NCI-H1105 treated with DMSO at 0.1 percent for 48 hours (cell line): ENCODE results near the gene IGFBP6.
A peak's percentile ranks its signal among the peaks of the same experiment; 100 is the strongest.

ENCODE experiments used
- DNase-seq: peaks from one replicate; lab custom pipeline; 2025; lab: John Stamatoyannopoulos, UW

IGFBP6 gene

GRCh38 chr12:53097564-53098353 is at the start of gene IGFBP6:
TSS of gene IGFBP6 (plus strand) at chr12:53097667. CDS start at chr12:53097718, 51 bp downstream.
- peak; percentile 35 for DNase-seq

- DNase-seq = no peak
These were observed 49.3 kb upstream of the IGFBP6 start for GRCh38 chr12:53048033-53048779.

DNA sequence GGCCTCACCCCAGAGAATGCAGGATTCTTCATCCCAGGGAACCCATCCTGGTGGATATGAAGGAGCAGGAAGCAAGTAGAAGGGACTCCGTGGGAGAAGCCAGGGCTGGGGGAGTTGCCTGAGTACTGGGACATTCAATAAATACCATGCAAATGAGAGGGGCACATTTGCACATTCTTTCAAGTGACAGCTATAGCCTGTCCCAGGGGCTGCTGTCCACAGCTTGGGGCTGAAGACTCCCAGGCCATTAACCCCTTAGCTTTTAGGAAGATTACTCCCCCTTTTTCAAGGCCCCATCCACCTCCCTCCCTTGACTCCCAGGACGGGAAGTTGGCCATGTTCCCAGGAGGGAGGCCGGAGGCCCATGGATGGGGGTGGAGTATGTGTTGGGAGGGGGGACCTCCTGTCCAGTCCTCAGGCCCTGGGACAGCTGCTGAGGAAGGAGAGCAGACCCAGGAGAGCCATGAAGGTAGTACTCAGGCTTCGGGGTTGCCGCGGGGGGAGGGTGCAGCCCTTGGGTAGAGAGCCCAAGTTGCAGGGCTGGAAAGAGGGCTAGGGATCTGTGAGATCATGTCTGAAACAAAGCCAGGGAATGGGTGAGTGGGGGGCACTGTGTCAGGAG is 48.6 kb upstream of the IGFBP6 start:
- no peak for DNase-seq

DNA sequence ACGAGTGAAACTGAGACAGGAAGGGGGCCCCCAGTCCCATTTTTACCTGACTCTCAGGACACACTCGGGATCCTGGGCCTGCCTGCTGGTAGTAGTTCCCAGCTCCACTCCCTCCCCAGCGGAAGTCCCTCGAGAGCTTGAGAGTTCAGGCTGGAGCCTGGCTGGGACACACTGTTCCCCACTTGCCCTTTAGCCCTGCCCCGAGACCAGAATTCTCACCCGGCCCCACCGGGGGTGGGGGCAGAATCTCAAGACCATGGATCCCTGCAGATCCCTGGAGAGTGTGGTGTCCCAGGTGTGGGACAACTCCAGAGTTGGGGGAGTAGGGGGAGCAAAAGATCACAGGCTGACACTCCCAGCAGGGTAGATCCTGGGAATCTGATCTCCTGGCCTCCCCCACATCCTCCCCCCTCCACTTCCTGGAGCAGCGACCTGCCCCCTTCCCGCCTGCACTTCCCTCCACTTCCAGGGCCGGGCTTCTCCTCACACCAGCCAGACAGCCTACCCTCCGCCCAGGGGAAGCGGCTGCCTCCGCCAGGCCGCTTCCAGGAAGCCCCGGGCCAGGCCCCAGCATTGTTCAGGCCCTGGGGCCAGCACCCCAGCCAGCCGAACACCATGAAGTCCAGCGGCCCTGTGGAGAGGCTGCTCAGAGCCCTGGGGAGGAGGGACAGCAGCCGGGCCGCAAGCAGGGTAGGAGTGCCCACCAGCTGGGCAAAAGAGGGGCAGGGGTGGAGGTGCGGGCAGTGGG is 47.7 kb upstream of the IGFBP6 start, which contains the start of gene TNS2:
TNS2 (plus strand) TSS at position 495 of the 748 bp plus-strand sequence; CDS start at position 616, 121 bp downstream.
- DNase-seq = no peak

DNA sequence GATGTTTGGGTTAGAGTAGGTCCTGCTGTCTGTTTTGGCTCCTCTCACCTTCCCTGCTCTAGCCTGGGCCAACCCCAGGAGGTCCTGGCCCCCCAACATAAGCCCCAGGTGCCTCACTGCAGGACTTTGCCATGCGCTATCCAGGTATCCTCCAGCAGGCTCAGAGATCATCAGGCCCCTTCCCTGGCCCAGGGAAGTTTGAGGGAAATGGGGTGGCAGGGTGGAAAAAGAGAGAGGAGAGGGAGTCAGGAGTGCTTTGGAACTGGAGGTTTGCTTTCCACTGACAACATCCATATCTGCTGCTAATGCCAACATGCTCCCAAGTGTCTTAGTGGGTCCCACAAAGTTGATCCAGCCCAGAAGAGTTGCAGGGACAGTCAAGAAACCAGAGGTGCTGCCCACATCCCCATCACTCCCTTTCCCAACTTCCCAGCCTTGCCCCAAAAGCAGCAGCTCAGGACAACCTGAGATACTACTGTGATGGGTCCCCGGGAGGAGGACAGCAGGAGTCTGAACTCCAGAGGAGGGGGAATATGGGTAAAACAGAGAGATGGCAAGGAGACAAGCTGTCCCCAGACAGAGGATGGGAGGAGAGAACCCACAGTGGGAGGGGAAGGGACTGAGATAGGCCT is 46.9 kb upstream of the IGFBP6 start:
- no peak for DNase-seq

- no peak for DNase-seq
These were observed 46.2 kb upstream of the IGFBP6 start for GRCh38 chr12:53051058-53051880.

DNA sequence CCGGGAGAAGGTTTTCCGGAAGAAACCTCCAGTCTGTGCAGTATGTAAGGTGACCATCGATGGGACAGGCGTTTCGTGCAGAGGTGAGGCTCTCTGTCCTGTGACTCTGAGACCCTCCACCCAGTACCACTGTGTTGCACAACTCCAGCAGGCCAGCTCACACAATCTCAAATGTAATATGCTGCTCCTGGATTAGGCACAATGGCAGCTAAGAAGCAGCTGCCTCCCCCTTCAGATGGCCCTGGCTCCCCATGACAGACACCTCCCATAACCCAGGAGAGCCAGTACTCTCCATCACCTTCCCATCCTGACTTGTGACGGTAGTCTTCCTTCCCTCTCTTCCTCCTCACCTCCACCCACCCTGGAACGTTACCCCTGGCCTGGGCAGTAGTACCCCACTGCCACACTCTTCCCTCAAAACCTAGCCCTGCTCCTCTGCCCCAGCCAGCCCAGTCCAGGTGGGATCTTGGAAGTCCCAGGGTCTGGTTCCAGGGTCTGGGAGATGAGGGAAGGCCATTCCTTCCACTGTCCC is 45.5 kb upstream of the IGFBP6 start:
- DNase-seq = no peak

DNA sequence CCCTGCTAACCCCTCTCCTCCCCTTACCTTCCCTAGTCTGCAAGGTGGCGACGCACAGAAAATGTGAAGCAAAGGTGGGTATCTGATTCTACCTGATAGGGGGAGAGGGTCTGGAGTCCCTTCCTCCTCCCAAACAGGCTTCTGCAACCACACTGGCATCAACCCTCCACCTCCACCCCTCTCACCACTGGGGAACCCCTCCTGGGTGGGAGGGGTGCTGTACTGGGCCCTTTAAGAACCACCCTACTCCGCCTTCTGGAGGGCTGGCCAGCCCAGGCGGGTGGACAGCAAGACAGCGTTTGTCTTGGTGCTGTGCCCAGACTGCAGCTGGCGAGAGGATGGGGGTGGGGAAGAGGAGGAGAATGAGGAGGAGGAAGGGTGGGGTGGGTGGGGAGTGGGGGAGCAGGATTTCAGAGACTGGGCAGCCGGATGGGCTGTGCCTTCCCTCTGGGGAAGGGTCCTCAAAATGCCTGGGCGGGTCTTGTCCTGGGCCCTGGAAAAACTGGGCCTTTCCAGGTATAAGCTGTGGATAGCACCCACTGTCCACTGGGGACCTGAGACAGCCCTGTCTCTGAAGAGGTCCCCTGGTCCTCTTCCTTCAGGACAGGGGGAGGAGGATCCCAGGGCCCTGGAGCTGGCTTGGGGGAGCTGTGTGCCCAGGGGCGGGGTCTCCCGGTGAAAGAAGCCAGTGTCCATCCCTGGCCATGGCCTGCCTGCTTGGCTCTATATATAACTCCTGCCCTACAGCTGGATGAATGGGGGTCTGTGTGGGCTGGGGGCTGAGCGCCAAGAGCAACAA is 44.8 kb upstream of the IGFBP6 start:
- peak; percentile 16 for DNase-seq

GRCh38 chr12:53053218-53054111 is 44.0 kb upstream of the IGFBP6 start:
- DNase-seq = peak; percentile 67

GRCh38 chr12:53054112-53054878 is 43.2 kb upstream of the IGFBP6 start:
- DNase-seq = peak; percentile 84

GRCh38 chr12:53055471-53056266 is 41.8 kb upstream of the IGFBP6 start:
- DNase-seq = no peak

GRCh38 chr12:53056296-53056695 is 41.2 kb upstream of the IGFBP6 start:
- DNase-seq = no peak

- no peak for DNase-seq
These were observed 40.6 kb upstream of the IGFBP6 start for GRCh38 chr12:53056901-53057300.

- DNase-seq = no peak
These were observed 39.5 kb upstream of the IGFBP6 start for GRCh38 chr12:53057816-53058500.

DNA sequence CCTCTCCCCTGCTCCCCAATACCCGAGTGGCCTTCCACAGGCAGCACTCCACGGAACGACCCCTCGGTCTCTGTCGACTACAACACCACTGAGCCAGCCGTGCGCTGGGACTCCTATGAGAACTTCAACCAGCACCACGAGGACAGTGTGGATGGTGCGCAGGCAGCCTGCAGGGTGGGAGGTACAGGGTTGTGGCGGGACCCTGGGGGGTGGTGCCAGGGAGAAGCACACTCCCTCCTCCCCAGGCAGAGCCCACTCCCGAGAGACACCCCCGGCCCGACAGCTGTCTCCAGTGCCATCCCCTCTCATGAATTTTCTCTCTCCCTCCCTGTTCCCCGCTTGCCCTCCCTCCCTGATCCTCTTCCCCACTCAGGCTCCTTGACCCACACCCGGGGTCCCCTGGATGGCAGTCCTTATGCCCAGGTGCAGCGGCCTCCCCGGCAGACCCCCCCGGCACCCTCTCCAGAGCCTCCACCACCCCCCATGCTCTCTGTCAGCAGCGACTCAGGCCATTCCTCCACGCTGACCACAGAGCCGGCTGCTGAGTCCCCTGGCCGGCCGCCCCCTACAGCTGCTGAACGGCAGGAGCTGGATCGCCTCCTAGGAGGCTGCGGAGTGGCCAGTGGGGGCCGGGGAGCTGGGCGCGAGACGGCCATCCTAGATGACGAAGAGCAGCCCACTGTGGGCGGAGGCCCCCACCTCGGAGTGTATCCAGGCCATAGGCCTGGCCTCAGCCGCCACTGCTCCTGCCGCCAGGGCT is 38.6 kb upstream of the IGFBP6 start:
- DNase-seq = no peak
